HG03442 (cell line): ENCODE results near the gene PI16.
"Not testable (repeated sequence)": the region's sequence is repeated elsewhere in the genome, so short reads cannot be mapped to it uniquely, and the experiment has no call there.

Experiments
- ATAC-seq: cut with Tn5 transposase; IDR thresholded peaks from one replicate; pipeline ENCODE4 v1.9.1; 2021; ENCODE audit warnings: mild to moderate bottlenecking, moderate library complexity; ENCODE audit not compliant: unreplicated experiment

Gene PI16

GRCh38 chr6:36971921-36972673 lies 17.6 kb downstream of the PI16 start:
- ATAC-seq: no peak

- no peak for ATAC-seq
Observed at GRCh38 chr6:36973190-36973589, 18.7 kb downstream of the PI16 start.

GRCh38 chr6:36973647-36974046 lies 19.1 kb downstream of the PI16 start:
- no peak for ATAC-seq

GRCh38 chr6:36975231-36976006 lies 20.9 kb downstream of the PI16 start:
- no peak for ATAC-seq

- no peak for ATAC-seq
Observed at GRCh38 chr6:36976007-36976264, 21.4 kb downstream of the PI16 start.

GRCh38 chr6:36976509-36976908 lies 22.0 kb downstream of the PI16 start:
- ATAC-seq: no peak

- no peak for ATAC-seq
Observed at GRCh38 chr6:36976931-36977330, 22.4 kb downstream of the PI16 start.

GRCh38 chr6:36977470-36977941 lies 23.0 kb downstream of the PI16 start:
- ATAC-seq: no peak

- no peak for ATAC-seq
Observed at GRCh38 chr6:36978421-36979346, 24.1 kb downstream of the PI16 start.

GRCh38 chr6:36979347-36979742 lies 24.8 kb downstream of the PI16 start:
- ATAC-seq: no peak

GRCh38 chr6:36980129-36980528 lies 25.6 kb downstream of the PI16 start:
- no peak for ATAC-seq

GRCh38 chr6:36980876-36981619 lies 26.5 kb downstream of the PI16 start:
- ATAC-seq: no peak

- ATAC-seq: no peak
Observed at GRCh38 chr6:36983538-36983937, 29.0 kb downstream of the PI16 start.

GRCh38 chr6:36984581-36985416 lies 30.3 kb downstream of the PI16 start:
- ATAC-seq: no peak

- no peak for ATAC-seq
Observed at GRCh38 chr6:36985417-36985807, 30.9 kb downstream of the PI16 start.

GRCh38 chr6:36985808-36986703 lies 31.5 kb downstream of the PI16 start, which contains the start of gene MTCH1:
TSS of gene MTCH1 (minus strand) at chr6:36986196. CDS start at chr6:36986173, 23 bp downstream.
- ATAC-seq: peak; percentile 76

GRCh38 chr6:36986704-36987047 lies 32.1 kb downstream of the PI16 start:
- no peak for ATAC-seq

GRCh38 chr6:36989264-36989663 lies 34.7 kb downstream of the PI16 start:
- no peak for ATAC-seq

- not testable (repeated sequence) for ATAC-seq
Observed at GRCh38 chr6:36990401-36990800, 35.9 kb downstream of the PI16 start.
